Uterus (tissue), 4 donors: ENCODE results near the gene PDPK1. TPM values are rescaled to one million over a fixed set of nuclear protein-coding genes. Genes with fewer than 3 reads are reported as not detected.

Experiments
- DNase-seq, 2 donors: peaks; one replicate each; pipeline ENCODE4 v3.0.0-alpha.2; 2019 to 2020
- H3K27ac ChIP-seq, 2 donors: fragments of 200-600 bp; sonication (generic); 1 replicate in 1 of 2; 2 replicates in 1 of 2; pipeline ENCODE4 v1.5.1; 2016 to 2018
- H3K27me3 ChIP-seq, 2 donors: fragments of 200-600 bp; sonication (generic); one replicate each; pipeline ENCODE4 v1.5.1; 2018 to 2019; ENCODE audit warnings: control low read depth in 1 of 2
- H3K36me3 ChIP-seq, 2 donors: fragments of 200-600 bp; sonication (generic); one replicate each; pipeline ENCODE4 v1.5.1; 2019; ENCODE audit warnings: control low read depth in 1 of 2
- H3K4me1 ChIP-seq, 2 donors: fragments of 200-600 bp; sonication (generic); one replicate each; pipeline ENCODE4 v1.5.1; 2018 to 2019; ENCODE audit warnings: control low read depth in 1 of 2
- H3K4me3 ChIP-seq, 2 donors: fragments of 200-600 bp; sonication (generic); 1 replicate in 1 of 2; 2 replicates in 1 of 2; pipeline ENCODE4 v1.5.1; 2018 to 2019; ENCODE audit warnings: mild to moderate bottlenecking in 1 of 2
- H3K9me3 ChIP-seq, 2 donors: fragments of 200-600 bp; sonication (generic); one replicate each; pipeline ENCODE4 v1.5.1; 2019; ENCODE audit warnings: control low read depth in 1 of 2
- POLR2A ChIP-seq, 2 donors: fragments of 450-650 bp; IDR thresholded peaks; one replicate each; pipeline ENCODE4 v1.6.1; 2016; ENCODE audit warnings: antibody characterized with exemption in 2 of 2, mild to moderate bottlenecking in 1 of 2, moderate library complexity in 1 of 2
- intact Hi-C: fragments of 100-400 bp; cut with DNase I; formaldehyde crosslinking; loops from one replicate; pipeline ENCODE4 v1.15.1; 2023; ENCODE audit warnings: low total_unique reads
- total RNA-seq, 4 donors: library from RNA; depleted of rRNA in 3 of 4; stranded (reverse); fragments of >200 nt in 3 of 4; gene quantifications; one replicate each; pipeline versions ENCODE4 v1.1.0 to v1.2.4, GENCODE V29; 2014 to 2023
- TF ChIP-seq, protein P1 (sequence below), 4 experiments: fragments of 200-600 bp in 2 of 4; fragments of 450-650 bp in 2 of 4; sonication (generic) in 2 of 4; IDR thresholded peaks; one replicate each; pipeline ENCODE4 v1.5.1; 2016 to 2019; ENCODE audit warnings: antibody characterized with exemption in 4 of 4, mild to moderate bottlenecking in 2 of 4, moderate library complexity in 1 of 4
- donor health status: DM: yes; HTN: yes; CAD: no.

Gene PDPK1
- total RNA-seq, 4 donors from 2014 or later, result 11.0 to 66.2 (median 23.9) TPM

DNA sequence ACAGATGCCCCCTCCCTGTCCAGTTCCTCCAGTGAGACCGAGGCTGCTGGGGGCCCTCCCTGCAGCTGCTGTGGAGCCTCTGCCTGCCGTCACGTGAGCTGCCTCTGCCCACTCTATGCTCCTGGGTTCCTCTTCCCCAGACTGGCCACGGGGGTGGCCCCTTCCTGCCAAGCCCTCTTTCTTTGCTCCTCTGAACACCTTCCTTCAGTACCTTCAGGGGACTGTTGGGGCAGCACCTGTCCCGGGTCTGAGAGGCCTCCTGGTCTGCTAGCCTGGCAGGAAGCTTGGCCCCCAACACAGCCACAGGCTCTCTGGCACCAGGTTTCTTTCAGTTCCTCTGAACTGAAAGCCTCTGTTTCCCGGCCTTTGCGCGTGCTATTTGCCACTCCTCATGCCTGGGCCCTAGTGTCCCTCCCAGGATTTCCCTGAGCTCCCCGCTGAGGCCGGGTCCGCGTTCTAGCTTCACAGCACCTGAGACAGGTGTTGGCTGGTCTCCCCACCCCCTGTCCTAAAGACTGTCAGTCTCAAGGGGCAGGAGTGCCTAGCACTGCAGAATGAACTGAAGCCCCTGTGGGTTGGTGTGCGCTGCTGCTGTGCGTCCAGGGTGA, 30.7 kb upstream of the PDPK1 start:
- no peaks in the 10 kb centered on the region for H3K9me3 ChIP-seq
- TF ChIP-seq, protein P1, sequence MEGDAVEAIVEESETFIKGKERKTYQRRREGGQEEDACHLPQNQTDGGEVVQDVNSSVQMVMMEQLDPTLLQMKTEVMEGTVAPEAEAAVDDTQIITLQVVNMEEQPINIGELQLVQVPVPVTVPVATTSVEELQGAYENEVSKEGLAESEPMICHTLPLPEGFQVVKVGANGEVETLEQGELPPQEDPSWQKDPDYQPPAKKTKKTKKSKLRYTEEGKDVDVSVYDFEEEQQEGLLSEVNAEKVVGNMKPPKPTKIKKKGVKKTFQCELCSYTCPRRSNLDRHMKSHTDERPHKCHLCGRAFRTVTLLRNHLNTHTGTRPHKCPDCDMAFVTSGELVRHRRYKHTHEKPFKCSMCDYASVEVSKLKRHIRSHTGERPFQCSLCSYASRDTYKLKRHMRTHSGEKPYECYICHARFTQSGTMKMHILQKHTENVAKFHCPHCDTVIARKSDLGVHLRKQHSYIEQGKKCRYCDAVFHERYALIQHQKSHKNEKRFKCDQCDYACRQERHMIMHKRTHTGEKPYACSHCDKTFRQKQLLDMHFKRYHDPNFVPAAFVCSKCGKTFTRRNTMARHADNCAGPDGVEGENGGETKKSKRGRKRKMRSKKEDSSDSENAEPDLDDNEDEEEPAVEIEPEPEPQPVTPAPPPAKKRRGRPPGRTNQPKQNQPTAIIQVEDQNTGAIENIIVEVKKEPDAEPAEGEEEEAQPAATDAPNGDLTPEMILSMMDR (IDR thresholded peaks at IDR 0.05), result no peak
- no peak for TF ChIP-seq POLR2A (IDR thresholded peaks at IDR 0.05)
- intact Hi-C loops, result no loop called here
- no peaks in the 10 kb centered on the region for H3K27me3 ChIP-seq
- H3K4me3 ChIP-seq, result no peak overlapping the region
- H3K27ac ChIP-seq, result no peak overlapping the region
- no peak for DNase-seq
- H3K4me1 ChIP-seq, result peaks cover 0 to 8% of the 10 kb centered on the region in 2 donors
- no peaks in the 10 kb centered on the region for H3K36me3 ChIP-seq

DNA sequence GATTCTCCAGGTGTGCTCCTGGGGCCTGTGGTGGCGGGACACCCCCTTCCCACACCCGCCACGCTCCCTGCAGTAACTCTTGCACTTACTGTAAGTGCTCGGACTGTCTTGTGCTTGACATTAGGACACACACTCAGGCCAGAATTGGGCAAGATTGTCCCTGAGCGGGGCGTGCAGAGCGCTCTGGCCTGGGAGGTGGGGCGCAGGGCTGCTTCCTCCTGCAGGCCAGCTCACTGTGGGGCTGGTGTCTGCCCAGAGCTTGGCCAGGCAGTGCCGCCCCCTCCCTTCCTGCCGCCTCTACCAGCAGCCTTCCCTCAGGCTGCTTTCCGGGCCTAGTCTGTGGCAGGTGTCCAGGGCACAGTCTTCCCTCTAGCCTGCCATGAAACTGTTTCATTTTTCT, 30.2 kb upstream of the PDPK1 start:
- H3K27ac ChIP-seq, result no peak overlapping the region
- TF ChIP-seq POLR2A (IDR thresholded peaks at IDR 0.05), result no peak
- TF ChIP-seq, protein P1 (IDR thresholded peaks at IDR 0.05), result no peak

DNA sequence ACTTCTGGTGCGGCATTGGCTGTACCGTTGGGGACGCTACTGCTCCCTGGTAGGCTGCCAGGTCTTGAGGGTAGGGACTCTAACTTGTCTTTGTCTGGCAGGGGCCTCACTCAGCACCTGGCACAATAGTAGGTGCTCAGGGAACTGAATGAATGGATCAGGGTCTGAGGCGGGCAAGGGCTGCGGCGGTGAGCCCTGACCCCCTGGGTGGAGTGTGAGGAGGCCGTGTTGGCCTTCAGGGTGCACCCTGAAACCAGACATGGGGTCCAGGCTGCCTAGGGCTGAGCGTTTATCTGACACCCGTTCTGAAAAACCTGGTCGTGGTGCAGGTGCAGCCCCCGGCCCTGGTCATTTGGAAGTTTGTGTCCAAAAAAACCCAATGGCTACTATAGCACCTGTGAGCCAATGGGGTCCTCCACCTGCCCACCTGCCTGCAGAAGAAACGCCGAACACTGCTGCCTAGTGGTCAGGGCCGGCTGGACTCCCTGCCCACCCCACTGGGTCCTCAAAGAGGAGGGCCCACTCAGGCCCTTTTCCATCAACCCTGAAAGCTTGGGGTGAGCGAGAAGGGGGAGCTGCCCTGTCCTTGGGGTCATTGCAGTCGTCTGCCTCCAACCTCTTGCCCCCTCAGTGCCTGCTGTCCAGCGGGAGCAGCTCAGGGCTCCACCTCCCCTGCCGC, 29.0 kb upstream of the PDPK1 start:
- DNase-seq, result no peak
- Histone ChIP-seq H3K27me3 (no peaks in the 10 kb centered on the region), H3K36me3 (no peaks in the 10 kb centered on the region), H3K9me3 (no peaks in the 10 kb centered on the region), H3K4me1 (no peaks in the 10 kb centered on the region), H3K27ac (no peak overlapping the region), H3K4me3 (no peak overlapping the region)
- no peak for TF ChIP-seq POLR2A (IDR thresholded peaks at IDR 0.05)
- TF ChIP-seq, protein P1 (IDR thresholded peaks at IDR 0.05), result no peak
- intact Hi-C loops, result no loop called here

More for the DNA sequence above, 30.2 kb upstream of the PDPK1 start:
- no peaks in the 10 kb centered on the region for H3K36me3 ChIP-seq
- H3K4me3 ChIP-seq, result no peak overlapping the region
- H3K9me3 ChIP-seq, result no peaks in the 10 kb centered on the region
- intact Hi-C loops, result no loop called here
- H3K4me1 ChIP-seq, result peaks cover 0 to 3% of the 10 kb centered on the region in 2 donors
- no peaks in the 10 kb centered on the region for H3K27me3 ChIP-seq
- DNase-seq, result no peak

DNA sequence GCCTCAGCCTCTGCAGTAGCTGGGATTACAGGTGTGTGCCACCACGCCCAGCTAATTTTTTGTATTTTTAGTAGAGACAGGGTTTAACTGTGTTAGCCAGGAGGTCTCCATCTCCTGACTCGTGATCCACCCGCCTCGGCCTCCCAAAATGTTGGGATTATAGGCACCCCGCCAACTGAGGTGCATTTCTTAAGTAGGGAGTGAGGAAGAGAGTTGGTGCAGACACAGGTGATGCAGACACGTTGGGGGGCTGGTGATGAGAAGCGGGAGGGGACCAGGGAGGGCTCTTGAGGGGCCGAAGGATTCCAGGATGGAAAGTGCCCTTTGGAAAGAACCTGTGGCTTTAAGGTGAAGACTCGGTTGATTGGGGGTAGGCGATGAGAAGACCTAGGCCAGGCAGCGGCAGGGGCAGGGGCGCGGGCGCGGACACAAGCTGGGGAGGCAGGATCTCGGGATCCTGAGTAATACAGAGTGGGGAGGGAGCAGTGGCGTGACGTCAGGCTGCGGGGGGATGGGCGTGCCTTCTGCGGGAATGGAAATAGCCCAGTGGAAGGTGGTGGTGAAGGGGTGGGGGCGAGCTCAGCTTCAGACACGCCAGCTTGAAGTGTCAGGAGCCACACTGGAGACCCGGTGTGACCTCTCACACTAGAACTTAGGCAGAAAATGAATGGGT, 26.6 kb upstream of the PDPK1 start:
- Histone ChIP-seq H3K9me3 (no peaks in the 10 kb centered on the region), H3K4me1 (peaks cover under 1 to 12% of the 10 kb centered on the region in 2 donors), H3K4me3 (peak overlapping the region in 1 of 2 donors; percentile 15), H3K27ac (peak overlapping the region; percentile 47 to 63), H3K36me3 (no peaks in the 10 kb centered on the region), H3K27me3 (no peaks in the 10 kb centered on the region)
- intact Hi-C loops, result no loop called here
- peak; percentile 87 to 92 for DNase-seq
- TF ChIP-seq, protein P1 (IDR thresholded peaks at IDR 0.05), result no peak
- peak; percentile 46 to 68 for TF ChIP-seq POLR2A (IDR thresholded peaks at IDR 0.05)
